Activated CD4-positive, CD25-positive, alpha-beta regulatory T cell treated with anti-CD3 and anti-CD28 coated beads, Interleukin-2, amount 50 U/mL, for 24 hours (primary cell): ENCODE data around the gene ZNF335.
A peak's percentile ranks its signal among the peaks of the same experiment; 100 is the strongest.
"Not testable (repeated sequence)": the region's sequence is repeated elsewhere in the genome, so short reads cannot be mapped to it uniquely, and the experiment has no call there.

Experiments
- ATAC-seq, 2 donors: fragments of 150-1000 bp; cut with Tn5 transposase; one replicate each; pipeline ENCODE4 v1.10.0; 2021; ENCODE audit warnings: mild to moderate bottlenecking in 1 of 2, moderate library complexity in 1 of 2

ZNF335 gene

GRCh38 chr20:45931680-45932079 lies 40.3 kb downstream of the ZNF335 start:
- not testable (repeated sequence) for ATAC-seq

DNA sequence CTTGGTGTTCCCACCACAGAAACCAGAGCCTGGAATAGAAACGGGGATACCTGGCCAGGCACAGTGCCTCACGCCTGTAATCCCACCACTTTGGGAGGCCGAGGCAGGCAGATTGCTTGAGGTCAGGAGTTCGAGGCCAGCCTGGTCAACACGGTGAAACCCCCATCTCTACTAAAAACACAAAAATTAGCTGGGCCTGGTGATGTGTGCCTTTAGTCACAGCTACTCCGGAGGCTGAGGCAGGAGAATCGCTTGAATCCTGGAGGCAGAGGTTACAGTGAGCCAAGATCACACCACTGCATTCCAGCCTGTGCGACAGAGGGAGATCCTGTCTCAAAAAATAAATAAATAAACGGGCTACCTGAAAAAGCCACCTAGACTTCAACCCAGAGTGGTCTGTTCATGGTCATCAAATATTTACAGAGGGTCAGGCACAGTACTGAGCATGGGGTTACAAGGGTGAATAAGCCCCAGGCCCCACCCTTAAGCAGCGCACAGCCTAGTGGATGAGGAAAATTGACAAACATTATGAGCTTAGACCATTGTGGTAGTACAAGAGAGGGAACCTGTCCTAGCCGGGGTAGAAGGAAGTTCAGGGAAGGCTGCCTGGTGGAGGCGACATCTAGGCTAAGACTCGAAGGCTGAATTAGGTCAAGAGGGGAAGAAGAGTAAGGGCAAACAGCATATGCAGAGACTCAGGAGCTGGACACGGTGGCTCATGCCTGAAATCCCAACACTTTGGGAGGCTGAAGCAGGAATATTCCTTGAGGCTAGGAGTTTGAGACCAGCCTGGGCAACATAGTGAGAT lies 44.7 kb downstream of the ZNF335 start:
- no peak for ATAC-seq

DNA sequence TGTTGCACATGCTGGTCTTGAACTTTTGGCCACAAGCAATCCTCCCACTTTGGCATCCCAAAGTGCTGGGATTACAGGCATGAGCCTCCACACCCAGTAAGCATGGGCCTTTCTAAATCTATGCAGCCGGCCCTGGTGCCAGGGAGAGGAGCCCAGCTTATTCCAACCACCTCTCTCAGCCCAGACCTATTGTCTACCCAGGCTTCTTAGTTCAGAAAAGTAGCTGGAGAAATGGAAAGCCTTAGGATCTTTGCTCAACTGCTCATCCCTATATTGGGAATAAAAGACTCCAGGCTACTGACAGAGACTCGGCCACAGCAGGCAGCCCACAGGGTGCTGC lies 45.3 kb downstream of the ZNF335 start:
- no peak for ATAC-seq

- ATAC-seq: no peak
These were observed 46.0 kb downstream of the ZNF335 start for GRCh38 chr20:45925821-45926506.

- ATAC-seq: no peak
These were observed 47.4 kb downstream of the ZNF335 start for GRCh38 chr20:45924391-45925261.

GRCh38 chr20:45921337-45922189 lies 50.4 kb downstream of the ZNF335 start:
- ATAC-seq: no peak

GRCh38 chr20:45920462-45921336 lies 51.3 kb downstream of the ZNF335 start:
- ATAC-seq: no peak

- ATAC-seq: no peak
These were observed 52.2 kb downstream of the ZNF335 start for GRCh38 chr20:45919542-45920399.

DNA sequence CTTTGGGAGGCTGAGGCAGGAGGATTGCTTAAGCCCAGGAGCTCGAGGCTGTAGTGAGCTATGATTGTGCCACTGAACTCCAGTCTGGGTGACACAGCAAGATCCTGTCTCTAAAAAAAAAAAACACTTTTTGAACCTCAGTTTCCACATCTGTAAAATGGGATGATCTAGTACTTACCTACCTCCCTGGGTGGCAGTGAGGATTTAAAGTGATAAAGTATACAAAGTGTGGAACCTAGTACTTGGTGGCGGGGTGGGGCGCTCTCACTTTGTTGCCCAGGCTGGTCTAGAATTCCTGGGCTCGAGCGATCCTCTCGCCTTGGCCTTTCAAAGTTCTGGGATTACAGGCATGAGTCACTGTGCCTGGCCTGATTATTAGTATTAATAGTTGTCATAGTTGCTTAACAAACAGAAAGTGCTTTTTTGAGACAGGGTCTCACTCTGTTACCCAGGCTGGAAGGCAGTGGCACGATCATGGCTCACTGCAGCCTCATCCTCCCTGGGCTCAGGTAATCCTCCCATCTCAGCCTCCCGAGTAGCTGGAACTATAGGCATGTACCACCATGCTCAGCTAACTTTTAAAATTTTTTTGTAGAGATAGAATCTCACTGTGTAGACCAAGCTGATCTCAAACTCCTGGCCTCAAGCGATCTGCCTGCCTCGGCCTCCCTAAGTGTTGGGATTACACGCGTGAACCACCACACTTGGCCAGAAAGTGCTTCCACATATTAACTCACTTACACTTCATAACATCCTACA lies 53.0 kb downstream of the ZNF335 start:
- no peak for ATAC-seq

- ATAC-seq: no peak
These were observed 53.7 kb downstream of the ZNF335 start for GRCh38 chr20:45918182-45918737.

GRCh38 chr20:45917790-45918141 lies 54.2 kb downstream of the ZNF335 start:
- ATAC-seq: no peak

GRCh38 chr20:45913116-45913515 lies 58.9 kb downstream of the ZNF335 start:
- ATAC-seq: no peak

DNA sequence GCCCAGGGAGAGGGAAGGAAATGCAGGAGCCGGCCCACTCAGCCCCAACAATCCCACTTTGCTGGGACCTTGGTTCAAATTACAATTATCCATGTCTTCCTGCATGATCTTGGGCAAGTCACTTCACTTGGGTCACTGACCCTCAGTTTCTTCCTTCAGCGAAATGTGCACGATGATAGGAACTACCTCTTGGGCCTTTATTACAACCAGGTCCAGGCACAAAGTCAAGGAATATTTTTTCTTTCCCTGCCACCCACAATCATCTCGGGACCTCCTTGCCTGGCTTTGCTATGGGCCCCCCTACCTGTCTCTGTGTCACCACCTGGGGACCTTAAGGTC lies 59.7 kb downstream of the ZNF335 start:
- no peak for ATAC-seq

GRCh38 chr20:45911486-45912343 lies 60.3 kb downstream of the ZNF335 start, which contains the start of gene PLTP:
TSS of gene PLTP (minus strand) at chr20:45912155. CDS start at chr20:45911452, 703 bp downstream.
- peak in 1 of 2 donors; percentile 12 for ATAC-seq

GRCh38 chr20:45910670-45911485 lies 61.1 kb downstream of the ZNF335 start:
- peak; percentile 93 to 95 for ATAC-seq

GRCh38 chr20:45909817-45910669 lies 62.0 kb downstream of the ZNF335 start:
- ATAC-seq: no peak
